ENCODE data around the gene MRPL10. TPM values are rescaled to one million over a fixed set of nuclear protein-coding genes. Genes with fewer than 3 reads are reported as not detected.

MRPL10 gene
- total and polyA plus RNA-seq, 2 of the 8 experiments (the other 6 are each of a cell fraction or from before 2014, with no cell fraction given), result 85.3 to 214 TPM

GRCh38 chr17:47862621-47863440 lies 31.5 kb upstream of the MRPL10 start (continued):
- no peak for TF ChIP-seq POLR2AphosphoS5 (IDR thresholded peaks at IDR 0.05; ENCODE audit: low read depth, low read length)
- no peak for TF ChIP-seq SP2 (IDR thresholded peaks at IDR 0.05; ENCODE audit: low read length)
- no peak for TF ChIP-seq E2F6 (IDR thresholded peaks at IDR 0.05)
- no peak for TF ChIP-seq YY1 (IDR thresholded peaks at IDR 0.05; ENCODE audit: low read depth, low read length)
- TF ChIP-seq POU5F1 (IDR thresholded peaks at IDR 0.05; ENCODE audit: low read depth, low read length), result no peak
- TF ChIP-seq BRCA1 (IDR thresholded peaks at IDR 0.05; ENCODE audit: low read depth, low read length), result no peak

Data from H1 (cell line).